ENCODE results near the gene MLXIPL. TPM values are rescaled to one million over a fixed set of nuclear protein-coding genes. Genes with fewer than 3 reads are reported as not detected.
"Not testable (repeated sequence)": the region's sequence is repeated elsewhere in the genome, so short reads cannot be mapped to it uniquely, and the experiment has no call there.

Gene MLXIPL
- total RNA-seq, 1 donor from 2014 or later = 8.7 TPM

GRCh38 chr7:73567140-73567539, 57.2 kb downstream of the MLXIPL start:
- TF ChIP-seq CTCF (IDR thresholded peaks at IDR 0.05; ENCODE audit: unreplicated experiment) = no peak
- no peaks in the 10 kb centered on the region for H3K27me3 Mint-ChIP-seq (ENCODE audit: unreplicated experiment)

GRCh38 chr7:73566431-73566830, 57.9 kb downstream of the MLXIPL start:
- DNase-seq (ENCODE audit: low spot score); H3K4me1 Mint-ChIP-seq (ENCODE audit: unreplicated experiment): not testable (repeated sequence)

More at GRCh38 chr7:73567140-73567539, 57.2 kb downstream of the MLXIPL start:
- Mint-ChIP-seq H3K9me3 (ENCODE audit: unreplicated experiment) (no peaks in the 10 kb centered on the region), H3K4me3 (ENCODE audit: unreplicated experiment) (no peak overlapping the region), H3K27ac (ENCODE audit: unreplicated experiment) (no peak overlapping the region), H3K4me1 (ENCODE audit: unreplicated experiment) (no peaks in the 10 kb centered on the region), H3K36me3 (ENCODE audit: low read depth, unreplicated experiment) (peaks cover 21% of the 10 kb centered on the region)
- DNase-seq (ENCODE audit: low spot score) = no peak

GRCh38 chr7:73565675-73566340, 58.5 kb downstream of the MLXIPL start:
- no peak for DNase-seq (ENCODE audit: low spot score)
- no peaks in the 10 kb centered on the region for H3K9me3 Mint-ChIP-seq (ENCODE audit: unreplicated experiment)
- no peak overlapping the region for H3K27ac Mint-ChIP-seq (ENCODE audit: unreplicated experiment)
- peaks cover 13% of the 10 kb centered on the region for H3K36me3 Mint-ChIP-seq (ENCODE audit: low read depth, unreplicated experiment)
- peaks cover 2% of the 10 kb centered on the region for H3K27me3 Mint-ChIP-seq (ENCODE audit: unreplicated experiment)
- no peaks in the 10 kb centered on the region for H3K4me1 Mint-ChIP-seq (ENCODE audit: unreplicated experiment)
- no peak for TF ChIP-seq CTCF (IDR thresholded peaks at IDR 0.05; ENCODE audit: unreplicated experiment)
- no peak overlapping the region for H3K4me3 Mint-ChIP-seq (ENCODE audit: unreplicated experiment)

More at GRCh38 chr7:73566431-73566830, 57.9 kb downstream of the MLXIPL start:
- H3K9me3 Mint-ChIP-seq (ENCODE audit: unreplicated experiment); H3K27me3 Mint-ChIP-seq (ENCODE audit: unreplicated experiment); H3K4me3 Mint-ChIP-seq (ENCODE audit: unreplicated experiment); H3K27ac Mint-ChIP-seq (ENCODE audit: unreplicated experiment): not testable (repeated sequence)
- H3K36me3 Mint-ChIP-seq (ENCODE audit: low read depth, unreplicated experiment) = peaks cover 18% of the 10 kb centered on the region

GRCh38 chr7:73560109-73560835, 64.0 kb downstream of the MLXIPL start:
- Mint-ChIP-seq H3K4me1 (ENCODE audit: unreplicated experiment) (peaks cover 15% of the 10 kb centered on the region), H3K36me3 (ENCODE audit: low read depth, unreplicated experiment) (peaks cover 3% of the 10 kb centered on the region), H3K9me3 (ENCODE audit: unreplicated experiment) (no peaks in the 10 kb centered on the region), H3K4me3 (ENCODE audit: unreplicated experiment) (peak overlapping the region; percentile 54), H3K27me3 (ENCODE audit: unreplicated experiment) (peaks cover 20% of the 10 kb centered on the region), H3K27ac (ENCODE audit: unreplicated experiment) (no peak overlapping the region)
- no peak for TF ChIP-seq CTCF (IDR thresholded peaks at IDR 0.05; ENCODE audit: unreplicated experiment)
- no peak for DNase-seq (ENCODE audit: low spot score)

GRCh38 chr7:73557397-73558257, 66.7 kb downstream of the MLXIPL start, which contains the start of gene BCL7B:
TSS of gene BCL7B (minus strand) at chr7:73557690. CDS start at chr7:73557578, 112 bp downstream.
- peak; percentile 73 for DNase-seq (ENCODE audit: low spot score)
- Mint-ChIP-seq H3K36me3 (ENCODE audit: low read depth, unreplicated experiment) (peaks cover 6% of the 10 kb centered on the region), H3K27me3 (ENCODE audit: unreplicated experiment) (peaks cover 22% of the 10 kb centered on the region), H3K9me3 (ENCODE audit: unreplicated experiment) (no peaks in the 10 kb centered on the region), H3K4me3 (ENCODE audit: unreplicated experiment) (peak within 1 kb of the TSS; percentile 93), H3K27ac (ENCODE audit: unreplicated experiment) (peak within 1 kb of the TSS; percentile 91), H3K4me1 (ENCODE audit: unreplicated experiment) (peaks cover 16% of the 10 kb centered on the region)
- TF ChIP-seq CTCF (IDR thresholded peaks at IDR 0.05; ENCODE audit: unreplicated experiment) = no peak

Data from endothelial cell (in vitro differentiated cells).